Measurements from ENCODE around the gene PARP11.
"Not testable (repeated sequence)": the region's sequence is repeated elsewhere in the genome, so short reads cannot be mapped to it uniquely, and the experiment has no call there.

The PARP11 gene

DNA sequence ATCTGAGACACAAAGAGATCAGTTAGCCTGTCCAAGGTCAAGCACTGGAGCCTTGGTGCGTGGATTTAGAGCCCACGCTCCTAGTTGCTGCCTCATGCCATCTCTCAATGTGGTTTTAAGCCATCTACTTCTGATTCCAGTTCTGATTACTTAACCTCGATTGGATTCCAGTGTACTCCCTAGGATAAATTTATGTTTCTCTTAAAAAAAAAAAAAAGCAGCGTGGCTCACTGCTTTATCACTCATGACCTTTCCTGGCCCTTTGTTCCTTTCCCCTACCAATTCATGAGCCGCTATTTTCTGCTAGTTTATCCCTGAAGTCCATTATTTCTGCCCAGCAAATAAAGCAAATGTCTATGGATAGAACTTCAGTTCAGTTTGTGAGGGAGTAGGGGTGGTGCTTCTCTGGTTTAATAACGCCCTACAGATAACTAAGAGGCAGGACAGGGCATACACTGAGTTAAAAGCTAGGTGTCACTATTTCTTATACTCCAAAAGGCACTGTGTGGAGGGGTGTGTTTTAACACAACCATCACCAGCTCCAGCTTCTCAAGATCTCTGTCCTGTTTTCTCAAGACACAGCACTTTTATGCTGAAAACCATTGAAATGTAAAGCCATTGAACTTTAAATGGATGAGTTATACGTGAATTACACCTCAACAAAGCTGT, 9.8 kb upstream of the PARP11 start:
- peak; percentile 78 for ATAC-seq
- DNase-seq, result no peak

DNA sequence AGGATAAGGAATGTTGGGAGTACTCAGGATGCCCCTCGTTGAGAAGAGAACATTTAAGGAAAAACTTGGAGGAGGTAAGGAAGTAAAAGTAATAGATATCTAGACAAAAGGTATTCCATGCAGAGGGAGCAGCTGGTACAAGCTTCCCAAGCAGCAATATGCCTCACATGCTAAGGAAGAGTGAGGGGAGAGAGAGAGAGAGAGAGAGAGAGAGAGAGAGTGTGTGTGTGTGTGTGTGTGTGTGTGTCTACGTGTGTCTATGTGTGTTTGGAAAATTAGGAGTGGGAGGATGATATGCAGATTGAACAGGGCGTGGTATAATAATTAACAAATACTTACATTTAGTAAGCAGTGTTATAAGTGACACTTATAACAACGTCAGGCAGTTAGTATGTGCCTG, 9.2 kb upstream of the PARP11 start:
- DNase-seq, result no peak
- no peak for ATAC-seq

DNA sequence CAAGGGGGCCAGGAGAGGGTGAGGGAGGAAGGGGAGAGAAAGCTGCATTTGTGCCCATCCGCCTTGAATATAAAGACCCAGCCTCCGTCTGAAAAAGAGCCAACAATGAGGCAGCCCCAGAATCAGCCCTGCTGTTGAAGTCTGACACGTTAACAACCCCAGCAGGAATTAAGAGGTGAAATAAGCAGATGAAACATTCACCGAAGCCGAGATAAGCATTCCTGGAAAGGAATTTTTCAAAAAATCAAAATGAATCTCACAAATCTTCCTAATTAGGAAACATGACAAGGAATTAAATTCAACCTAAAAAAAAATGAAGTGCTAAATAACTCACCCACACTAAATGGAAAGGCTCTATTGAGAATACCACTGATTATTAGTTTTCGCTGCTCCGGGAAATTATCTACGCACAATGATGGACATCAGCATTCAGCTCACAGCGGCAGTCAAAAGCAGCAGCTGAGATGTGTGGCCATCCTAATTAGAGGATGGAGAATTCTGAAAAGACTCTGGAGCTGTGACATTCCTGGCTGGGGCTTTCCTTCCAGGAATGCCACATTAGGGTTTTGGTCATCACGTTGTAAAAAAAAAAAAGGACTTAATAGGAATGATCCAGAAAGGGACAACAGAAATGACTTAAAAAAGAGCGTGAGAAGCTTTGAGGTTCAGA, 8.2 kb upstream of the PARP11 start:
- DNase-seq (no peak), ATAC-seq (no peak)

DNA sequence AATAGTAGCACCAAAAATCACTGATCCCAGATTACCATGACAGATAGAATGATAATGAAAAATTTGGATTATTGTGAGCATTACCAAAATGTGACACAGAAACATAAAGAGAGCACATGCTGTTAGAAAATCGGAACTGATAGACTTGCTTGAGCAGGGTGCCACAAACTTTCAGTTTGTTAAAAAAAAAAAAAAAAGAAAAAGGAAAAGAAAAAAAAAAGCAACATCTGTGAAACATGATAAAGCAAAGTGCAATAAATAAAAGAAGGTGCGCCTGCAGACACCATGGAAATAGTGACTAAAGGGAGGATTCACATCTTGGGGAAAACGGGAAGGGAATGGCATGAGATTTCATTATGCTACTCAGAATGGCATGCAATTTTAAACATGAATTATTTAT, 6.6 kb upstream of the PARP11 start:
- no peak for ATAC-seq
- no peak for DNase-seq

DNA sequence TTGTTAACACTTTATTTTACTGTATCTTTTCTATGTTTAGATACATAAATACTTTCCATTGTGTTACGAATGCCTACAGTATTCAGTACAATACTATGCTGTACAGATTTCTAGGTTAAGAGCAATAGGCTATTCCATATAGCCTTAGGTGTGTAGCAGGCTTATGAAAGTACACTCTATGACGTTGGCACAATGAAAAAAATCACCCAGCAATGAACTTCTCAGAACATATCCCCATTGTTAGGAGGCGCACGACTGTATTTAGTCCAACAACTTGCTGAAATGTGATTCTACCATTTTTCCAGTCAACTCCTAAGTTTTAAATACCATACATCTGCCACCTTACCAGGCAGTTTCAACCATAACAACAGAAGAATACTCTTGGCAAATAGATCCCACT, 1.8 kb downstream of the PARP11 start:
- ATAC-seq (no peak), DNase-seq (no peak)

DNA sequence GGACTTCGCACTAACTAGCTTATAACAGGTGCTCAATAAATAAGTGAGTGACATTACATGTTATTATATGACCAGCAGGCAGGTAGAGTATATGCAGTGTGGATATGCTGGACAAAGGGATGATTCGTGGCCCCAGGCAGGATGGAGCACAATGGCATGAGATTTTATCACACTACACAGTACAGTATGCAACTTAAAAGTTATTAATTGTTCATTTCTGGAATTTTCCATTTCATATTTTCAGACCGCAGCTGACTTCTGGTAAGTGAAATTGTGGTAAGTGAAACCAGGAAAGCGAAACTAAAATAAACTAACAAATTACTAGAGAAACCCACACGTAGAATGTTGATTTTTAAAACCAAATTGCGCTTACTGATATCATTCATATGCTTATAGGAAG, 3.3 kb downstream of the PARP11 start:
- DNase-seq, result no peak
- ATAC-seq, result peak; percentile 12

DNA sequence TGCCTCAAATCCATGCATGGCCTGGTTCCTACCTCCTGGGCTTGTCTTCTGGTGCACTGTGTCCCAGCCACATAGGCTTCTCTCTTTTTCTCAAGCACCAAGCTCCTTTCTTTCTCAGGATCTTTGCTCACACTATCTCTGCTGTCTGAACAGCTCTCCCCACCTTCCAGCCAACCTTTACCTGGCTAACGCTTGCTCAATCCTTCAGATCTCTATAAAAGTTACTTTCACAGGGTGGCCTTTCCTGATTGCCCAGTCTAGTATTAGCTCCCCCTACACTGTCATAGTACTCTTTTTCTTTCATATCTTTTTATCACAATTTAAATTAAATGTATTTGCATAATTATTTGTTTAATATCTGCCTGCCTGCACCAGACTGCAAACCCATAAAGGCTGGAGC, 3.8 kb downstream of the PARP11 start:
- DNase-seq (no peak), ATAC-seq (no peak)

DNA sequence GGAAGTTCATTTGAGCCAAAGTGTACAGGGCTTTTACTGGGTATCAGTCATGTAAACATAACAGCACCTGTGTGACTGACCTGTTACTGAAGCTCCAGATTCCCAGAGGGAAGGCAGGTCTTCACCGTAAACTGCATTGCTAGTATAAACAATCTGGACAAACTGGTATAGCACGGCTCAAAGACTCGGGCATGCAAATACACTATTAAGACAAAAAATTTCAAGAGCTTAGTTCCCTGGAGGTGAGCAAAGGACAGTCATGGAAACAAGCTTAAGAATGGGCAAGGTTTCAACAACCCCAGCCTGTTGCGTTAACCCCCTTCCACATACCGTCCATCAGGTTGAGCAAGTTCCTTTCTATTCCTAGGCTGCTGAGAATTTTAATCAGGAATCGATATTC, 9.4 kb downstream of the PARP11 start:
- no peak for DNase-seq
- no peak for ATAC-seq

DNA sequence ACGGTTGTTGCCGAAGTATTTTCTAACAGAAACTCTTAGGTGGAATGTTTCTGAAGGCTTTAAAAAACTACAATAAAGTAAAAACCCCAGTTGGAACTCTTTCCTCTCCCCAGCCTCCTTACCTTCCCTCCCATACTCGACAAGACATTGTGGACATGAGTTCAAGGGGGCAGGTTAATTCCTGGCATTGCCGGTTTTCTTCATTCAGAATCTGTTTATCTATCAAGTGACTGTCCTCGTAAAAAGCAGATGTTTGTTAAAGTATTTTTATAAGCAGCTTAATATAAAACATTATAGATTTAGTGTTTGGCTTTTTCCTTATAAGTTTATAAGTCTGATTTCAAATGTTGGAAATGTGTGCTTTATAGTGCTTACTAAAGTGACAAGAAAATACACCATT, 30.7 kb downstream of the PARP11 start:
- no peak for DNase-seq

DNA sequence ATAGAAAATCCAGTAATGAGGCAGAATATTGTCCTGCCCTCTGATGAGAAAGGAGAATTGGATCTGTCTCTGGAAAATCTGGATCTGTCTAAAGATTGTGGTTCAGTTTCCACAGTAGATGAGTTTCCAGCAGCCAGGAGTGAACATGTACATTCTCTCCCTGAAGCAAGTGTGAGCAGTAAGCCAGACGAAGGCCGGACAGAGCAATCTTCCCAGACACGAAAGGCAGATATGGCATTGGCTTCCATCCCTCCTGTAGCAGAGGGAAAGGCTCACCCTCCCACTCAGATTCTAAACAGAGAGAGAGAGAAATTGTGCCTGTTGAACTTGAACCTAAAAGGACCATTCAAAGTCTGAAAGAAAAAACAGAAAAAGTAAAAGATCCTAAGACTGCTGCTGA, 31.4 kb downstream of the PARP11 start:
- DNase-seq (no peak), ATAC-seq (no peak)

More for the DNA sequence above, 30.7 kb downstream of the PARP11 start:
- ATAC-seq, result no peak

DNA sequence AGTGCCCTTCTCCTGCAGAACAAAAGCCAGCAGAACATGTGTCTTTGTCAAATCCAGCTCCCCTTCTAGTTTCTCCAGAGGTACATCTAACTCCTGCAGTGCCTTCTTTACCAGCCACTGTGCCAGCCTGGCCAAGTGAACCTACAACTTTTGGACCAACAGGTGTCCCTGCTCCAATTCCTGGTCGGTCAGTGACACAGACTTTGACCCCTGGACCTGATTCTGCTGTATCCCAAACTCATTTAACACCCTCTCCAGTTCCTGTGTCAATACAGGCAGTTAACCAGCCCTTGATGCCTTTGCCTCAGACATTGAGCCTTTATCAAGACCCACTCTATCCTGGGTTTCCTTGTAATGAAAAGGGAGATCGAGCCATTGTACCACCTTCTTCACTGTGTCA, 32.4 kb downstream of the PARP11 start:
- ATAC-seq, DNase-seq: not testable (repeated sequence)

DNA sequence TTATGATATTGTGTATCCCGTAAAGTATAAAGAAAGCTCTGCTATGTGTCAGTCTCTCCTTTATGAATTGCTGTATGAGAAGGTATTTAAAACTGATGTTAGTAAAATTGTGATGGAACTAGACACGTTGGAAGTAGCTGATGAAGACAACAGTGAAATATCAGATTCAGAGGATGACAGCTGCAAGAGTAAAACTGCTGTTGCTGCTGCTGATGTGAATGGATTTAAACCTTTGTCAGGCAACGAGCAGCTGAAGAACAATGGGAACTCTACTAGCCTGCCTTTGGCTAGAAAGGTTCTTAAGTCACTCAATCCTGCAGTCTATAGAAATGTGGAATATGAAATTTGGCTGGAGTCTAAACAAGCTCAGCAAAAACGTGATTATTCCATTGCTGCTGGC, 33.5 kb downstream of the PARP11 start:
- ATAC-seq, result not testable (repeated sequence)

DNA sequence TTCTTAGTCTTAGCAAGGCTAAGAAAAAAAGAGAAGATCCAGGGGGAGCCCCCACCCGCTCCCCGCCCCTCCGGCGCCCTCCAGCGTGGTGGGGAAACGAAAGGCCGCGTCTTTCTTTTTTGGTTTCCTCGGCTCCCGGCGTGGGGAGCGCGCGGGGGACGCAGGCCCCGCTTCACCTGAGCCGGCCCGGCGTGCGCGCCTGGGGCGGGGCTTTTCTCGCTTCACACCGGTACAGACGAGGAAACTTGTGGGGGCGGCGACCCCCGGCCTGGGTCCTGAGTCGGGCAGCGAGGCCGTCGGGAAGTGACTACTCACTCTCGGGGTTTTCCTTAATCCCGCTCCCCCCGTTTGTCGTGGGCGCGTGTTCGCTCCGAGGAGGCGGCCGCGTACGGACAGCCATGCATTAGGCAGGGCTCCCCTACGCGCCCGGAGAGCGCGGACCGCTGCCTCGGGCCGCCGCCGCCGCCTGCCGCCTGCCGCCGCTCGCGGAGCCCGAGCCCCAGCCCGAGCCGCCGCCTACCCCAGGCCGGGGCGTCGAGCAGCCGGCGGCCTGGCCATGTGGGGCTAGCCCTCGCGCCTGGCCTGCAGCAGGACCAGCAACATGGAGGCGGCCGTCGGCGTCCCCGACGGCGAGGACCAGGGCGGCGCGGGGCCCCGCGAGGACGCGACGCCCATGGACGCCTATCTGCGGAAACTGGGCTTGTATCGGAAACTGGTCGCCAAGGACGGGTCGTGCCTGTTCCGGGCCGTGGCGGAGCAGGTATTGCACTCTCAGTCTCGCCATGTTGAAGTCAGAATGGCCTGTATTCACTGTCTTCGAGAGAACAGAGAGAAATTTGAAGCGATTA, 34.3 kb downstream of the PARP11 start:
- DNase-seq (peak; percentile 36), ATAC-seq (peak; percentile 59)

More for the DNA sequence above, 33.5 kb downstream of the PARP11 start:
- DNase-seq, result not testable (repeated sequence)

DNA sequence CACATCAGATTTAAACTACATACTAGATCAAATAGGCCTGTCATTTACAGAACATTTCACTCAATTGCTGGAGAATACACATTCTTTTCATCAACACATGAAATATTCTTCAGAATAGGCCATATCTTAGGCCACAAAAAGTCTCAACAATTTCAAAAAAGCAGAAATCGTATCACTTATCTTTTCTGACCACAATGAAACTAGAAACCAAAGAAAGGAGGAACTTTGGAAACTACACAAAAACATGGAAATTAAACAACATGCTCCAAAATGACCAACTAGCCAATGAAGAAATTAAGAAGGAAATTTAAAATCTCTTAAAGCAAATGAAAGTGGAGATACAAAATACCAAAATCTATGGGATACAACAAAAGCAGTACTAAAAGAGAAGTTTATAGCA, 35.1 kb downstream of the PARP11 start:
- no peak for ATAC-seq
- no peak for DNase-seq

DNA sequence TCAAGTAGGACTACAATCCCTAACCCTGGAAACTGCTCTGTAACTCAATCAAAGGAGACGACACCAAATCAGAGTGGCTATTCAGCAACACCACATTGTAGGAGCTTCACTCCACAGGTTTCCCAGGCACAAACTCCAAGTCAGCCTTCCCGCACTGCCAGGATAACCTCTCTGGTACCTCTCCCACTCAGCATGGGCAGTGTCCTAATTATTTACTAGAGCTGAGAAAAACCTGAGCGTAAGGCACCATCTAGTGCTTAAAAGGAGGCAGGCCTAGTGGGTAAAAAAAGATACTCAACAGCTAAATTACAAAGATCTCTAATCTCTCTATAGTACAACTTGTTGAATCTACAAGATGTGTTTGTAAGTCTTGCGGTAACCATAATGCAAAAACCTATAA, 36.1 kb downstream of the PARP11 start:
- DNase-seq, result no peak
- no peak for ATAC-seq

DNA sequence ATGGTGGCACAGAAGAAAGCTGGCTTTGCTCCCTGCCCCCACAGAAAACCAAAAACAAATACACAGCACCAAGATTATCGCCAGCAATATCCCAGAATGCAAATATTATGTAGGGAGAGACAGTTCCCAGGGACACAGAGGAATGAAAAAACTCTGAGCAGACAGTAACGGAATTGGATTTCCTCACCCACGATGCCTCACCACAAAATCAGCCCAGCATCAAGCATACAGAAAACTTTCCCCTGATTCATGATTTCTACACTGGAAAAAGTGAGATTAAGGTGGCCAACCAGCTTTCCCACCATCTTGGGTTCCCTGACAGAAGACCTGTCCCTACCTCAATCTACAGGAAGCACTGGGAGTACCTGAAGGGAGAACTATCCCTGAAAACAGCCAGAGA, 36.6 kb downstream of the PARP11 start:
- no peak for ATAC-seq

DNA sequence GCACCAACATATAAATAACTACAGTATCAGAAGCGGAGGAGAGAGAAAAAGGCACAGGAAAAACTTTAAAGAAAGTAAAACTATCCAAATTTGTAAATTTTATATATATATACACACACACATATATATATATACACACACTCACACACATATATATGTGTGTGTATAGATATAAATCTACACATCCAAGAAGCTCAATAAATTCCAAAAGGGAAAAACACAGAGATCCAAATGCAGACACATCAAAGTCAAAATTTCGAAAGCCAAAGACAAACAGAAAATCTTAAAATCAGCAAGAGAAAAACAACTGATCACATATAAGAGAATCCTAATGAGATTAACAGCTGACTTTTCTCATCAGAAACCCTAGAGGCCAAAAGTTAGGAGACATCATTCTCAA, 37.3 kb downstream of the PARP11 start:
- ATAC-seq, result no peak
- DNase-seq, result no peak

More for the DNA sequence above, 36.6 kb downstream of the PARP11 start:
- DNase-seq, result no peak

DNA sequence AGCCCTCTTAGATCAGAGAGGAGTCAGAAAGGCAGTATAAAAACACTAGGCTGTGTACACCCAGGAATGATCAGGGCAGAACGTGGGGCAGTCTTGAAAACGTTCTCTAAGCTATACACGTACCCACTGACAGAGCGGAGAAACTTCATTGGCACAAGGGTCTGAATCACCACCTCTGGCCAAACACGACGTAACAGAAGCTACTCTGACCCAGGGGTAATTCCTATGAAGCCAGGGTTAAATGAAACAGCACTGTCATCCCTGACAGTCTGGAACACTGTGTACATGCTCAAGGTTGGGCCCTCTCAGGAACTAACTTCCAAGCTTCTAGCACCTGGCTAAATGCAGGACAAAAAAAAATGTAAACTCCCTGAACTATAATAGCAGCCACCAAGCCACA, 38.4 kb downstream of the PARP11 start:
- DNase-seq (no peak), ATAC-seq (no peak)

DNA sequence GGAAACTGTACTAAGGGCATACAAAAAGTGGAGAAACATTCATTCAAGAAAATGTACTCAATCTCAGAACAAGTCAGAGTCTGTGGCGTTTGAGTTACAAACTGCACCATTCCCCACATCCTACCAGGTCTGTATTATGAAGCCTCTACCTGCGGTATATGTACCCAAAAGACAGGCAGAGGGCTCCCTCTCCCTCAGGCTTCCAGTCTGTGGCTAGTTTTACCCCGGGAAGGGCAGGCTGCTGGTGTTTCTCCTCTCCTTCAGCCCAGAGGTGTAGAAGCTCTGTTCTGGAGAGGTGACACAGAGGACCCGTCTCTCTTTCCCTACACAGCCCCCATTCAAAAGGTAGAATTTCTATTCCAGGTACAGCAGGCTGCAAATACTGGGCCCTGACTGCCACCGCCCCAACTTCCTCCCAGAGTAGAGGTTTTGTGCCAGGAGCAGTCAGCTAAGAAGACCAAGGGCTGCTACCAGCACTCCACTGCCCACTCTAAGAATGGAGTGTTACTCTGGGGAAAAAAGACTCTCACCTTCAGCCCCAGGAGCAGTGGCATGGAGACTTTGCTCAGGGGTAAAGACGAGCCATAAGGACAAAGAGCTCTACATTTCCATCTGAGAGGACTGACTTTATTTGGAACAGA, 39.4 kb downstream of the PARP11 start:
- no peak for DNase-seq
- ATAC-seq, result no peak

DNA sequence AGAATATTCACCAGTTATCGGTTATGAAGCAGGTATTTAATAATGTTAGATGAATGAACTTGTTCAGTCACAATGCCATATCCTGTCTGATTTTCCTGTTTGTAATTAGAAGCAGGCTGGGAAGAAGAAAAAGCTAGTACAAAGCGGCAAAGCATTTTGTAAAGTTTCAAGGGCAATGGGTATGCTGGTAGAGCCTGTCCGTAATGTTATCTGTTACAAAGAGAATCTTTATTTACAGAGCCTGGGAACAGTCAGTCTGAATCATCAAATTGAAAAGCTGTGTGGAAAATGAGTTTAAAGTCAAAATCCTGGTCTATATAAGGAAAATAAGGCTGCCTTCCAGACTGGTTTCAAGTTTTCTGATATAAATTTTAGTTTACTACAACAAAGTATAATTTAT, 40.5 kb downstream of the PARP11 start:
- no peak for DNase-seq
- no peak for ATAC-seq

DNA sequence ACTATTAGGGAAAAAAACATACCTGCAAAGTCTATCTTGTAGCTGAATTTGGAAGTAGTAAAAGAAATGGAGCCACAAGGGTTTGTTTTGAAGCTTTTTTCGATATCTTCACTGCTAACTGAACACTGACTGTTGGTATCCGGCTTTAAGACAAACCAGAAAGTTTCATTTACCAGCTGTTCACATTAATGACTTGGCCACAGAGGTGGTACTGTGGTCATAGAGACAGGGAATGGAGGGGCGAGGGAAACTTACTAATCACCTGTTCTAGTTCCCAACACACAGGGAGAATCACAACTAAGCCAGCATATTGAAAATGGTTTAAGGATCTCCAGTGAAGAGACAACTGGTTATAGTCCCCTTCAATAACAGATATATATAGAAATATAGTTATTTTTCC, 44.3 kb downstream of the PARP11 start:
- ATAC-seq (no peak), DNase-seq (no peak)

DNA sequence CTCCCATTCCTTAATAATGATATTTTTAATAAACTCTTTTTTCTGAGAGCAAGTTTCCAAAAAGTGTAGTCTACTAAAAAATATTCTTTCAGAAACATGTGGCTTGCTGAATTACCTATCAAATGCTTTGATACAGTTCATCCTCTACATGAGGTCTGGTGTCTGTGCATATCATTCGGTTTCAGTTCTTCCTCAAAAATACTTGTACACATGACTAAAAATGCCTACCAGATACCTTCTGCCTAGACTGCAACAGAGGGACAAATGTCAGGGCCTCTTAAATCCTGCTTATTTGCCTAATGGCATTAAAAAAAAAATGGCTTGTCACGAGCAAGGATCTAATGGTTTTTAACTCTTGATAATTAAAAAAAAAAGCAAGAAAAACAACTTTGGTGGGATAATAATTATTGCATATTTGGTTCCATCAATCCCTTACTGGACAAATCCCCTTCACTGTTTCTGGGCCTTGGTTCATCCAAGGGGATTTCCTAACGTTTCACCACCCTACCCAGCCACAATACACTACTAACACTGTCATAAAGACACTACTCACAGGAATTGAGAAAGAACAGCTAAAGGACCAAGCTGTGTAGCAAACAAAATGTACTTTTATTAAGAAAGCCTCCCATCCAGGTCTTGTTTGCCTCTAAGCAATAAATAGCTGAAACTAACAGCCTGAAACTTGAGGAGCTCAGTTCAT, 45.7 kb downstream of the PARP11 start:
- ATAC-seq (no peak), DNase-seq (no peak)
